ENCODE measurements around the gene FAM20C. TPM values are rescaled to one million over a fixed set of nuclear protein-coding genes. Genes with fewer than 3 reads are reported as not detected.

FAM20C gene
- total and polyA plus RNA-seq, 2 donors (not counting 3 experiments of a cell fraction or from before 2014, with no cell fraction given) = 14.2 to 34.5 TPM

GRCh38 chr7:257647-257992 lies 65.2 kb downstream of the FAM20C start:
- ChIA-PET CTCF (no interaction called here), POLR2A (no interaction called here)
- Histone ChIP-seq H3K9ac (replicated peaks; ENCODE audit: extremely low read depth, insufficient read depth, low read length) (no peak overlapping the region), H3K4me2 (ENCODE audit: insufficient read depth, low read length) (no peak overlapping the region), H3K9me1 (replicated peaks; ENCODE audit: control insufficient read depth, extremely low read depth, insufficient read depth, low read length) (no peaks in the 10 kb centered on the region), H3K4me1 (ENCODE audit: control insufficient read depth, extremely low read depth, insufficient read depth, low read length) (no peaks in the 10 kb centered on the region), H3K9me3 (replicated peaks; ENCODE audit: control insufficient read depth, insufficient read depth, low read length) (no peaks in the 10 kb centered on the region), H3K27ac (ENCODE audit: insufficient read depth, low read depth, low read length) (no peak overlapping the region), H3K27me3 (ENCODE audit: control insufficient read depth in 2 of 2, insufficient read depth in 2 of 2, low read length in 2 of 2) (no peaks in the 10 kb centered on the region), H3K4me3 (replicated peaks in 1 of 3; ENCODE audit: insufficient read depth in 1 of 3, low read depth in 1 of 3, low read length in 3 of 3) (no peak overlapping the region), H3K36me3 (ENCODE audit: control insufficient read depth in 2 of 2, extremely low read depth in 1 of 2, insufficient read depth in 2 of 2, low read length in 2 of 2) (peaks cover 0 to 8% of the 10 kb centered on the region in 2 experiments), H2AFZ (ENCODE audit: low read depth, low read length) (no peak overlapping the region), H3K79me2 (ENCODE audit: control insufficient read depth, insufficient read depth, low read length) (no peaks in the 10 kb centered on the region), H4K20me1 (replicated peaks; ENCODE audit: control insufficient read depth, extremely low read depth, insufficient read depth, low read length) (no peaks in the 10 kb centered on the region)
- DNase-seq (ENCODE audit: low read depth, low spot score) (no peak), FAIRE-seq (no peak)
- intact Hi-C loops (cut with micrococcal nuclease) = no loop called here
- no peak for TF ChIP-seq POLR2A (IDR thresholded peaks at IDR 0.05; ENCODE audit: low read depth, low read length)
- TF ChIP-seq MYC (IDR thresholded peaks at IDR 0.05; ENCODE audit: low read depth, low read length) = no peak
- no peak for TF ChIP-seq JUN (IDR thresholded peaks at IDR 0.05; ENCODE audit: borderline replicate concordance, insufficient read depth, insufficient read length, low read depth)
- TF ChIP-seq GATA2 (IDR thresholded peaks at IDR 0.05; ENCODE audit: insufficient read depth, insufficient read length, low read depth, low read length) = no peak
- TF ChIP-seq CTCF (IDR thresholded peaks at IDR 0.05; ENCODE audit: extremely low read depth in 1 of 2, insufficient read depth in 1 of 2, low read depth in 1 of 2, low read length in 2 of 2) = no peak
- TF ChIP-seq EZH2 (IDR thresholded peaks at IDR 0.05; ENCODE audit: borderline replicate concordance, low read depth, low read length, severe bottlenecking) = no peak
- no peak for TF ChIP-seq FOS (IDR thresholded peaks at IDR 0.05; ENCODE audit: borderline replicate concordance, insufficient read depth, low read length)
- TF ChIP-seq MAX (IDR thresholded peaks at IDR 0.05; ENCODE audit: insufficient read depth, insufficient read length) = no peak
- no peak for TF ChIP-seq POLR2AphosphoS5 (IDR thresholded peaks at IDR 0.05; ENCODE audit: insufficient read depth, low read depth, low read length)
- dilution Hi-C loops (cut with MboI; ENCODE audit: extremely low pct_ligation_motif_present, low sequenced_read_pairs) = no loop called here
- no TSS peak for BruUV-seq (replicated peaks)
